HPDE6-E6E7 (cell line): ENCODE data around the gene SDR39U1.
"Not testable (repeated sequence)": the region's sequence is repeated elsewhere in the genome, so short reads cannot be mapped to it uniquely, and the experiment has no call there.

Experiments
- DNase-seq: peaks from one replicate; pipeline ENCODE4 v3.0.0; 2011; ENCODE audit warnings: missing footprints; ENCODE audit errors: extremely low spot score

SDR39U1 gene

GRCh38 chr14:24442240-24443052 lies at the start of gene SDR39U1:
Gene SDR39U1 (minus strand): TSS chr14:24442776. CDS start chr14:24442769, 7 bp downstream.
- peak; percentile 91 for DNase-seq

- DNase-seq: not testable (repeated sequence)
Measured at GRCh38 chr14:24491586-24492408, 49.2 kb upstream of the SDR39U1 start.

- no peak for DNase-seq
Measured at GRCh38 chr14:24483604-24484252, 41.2 kb upstream of the SDR39U1 start.

DNA sequence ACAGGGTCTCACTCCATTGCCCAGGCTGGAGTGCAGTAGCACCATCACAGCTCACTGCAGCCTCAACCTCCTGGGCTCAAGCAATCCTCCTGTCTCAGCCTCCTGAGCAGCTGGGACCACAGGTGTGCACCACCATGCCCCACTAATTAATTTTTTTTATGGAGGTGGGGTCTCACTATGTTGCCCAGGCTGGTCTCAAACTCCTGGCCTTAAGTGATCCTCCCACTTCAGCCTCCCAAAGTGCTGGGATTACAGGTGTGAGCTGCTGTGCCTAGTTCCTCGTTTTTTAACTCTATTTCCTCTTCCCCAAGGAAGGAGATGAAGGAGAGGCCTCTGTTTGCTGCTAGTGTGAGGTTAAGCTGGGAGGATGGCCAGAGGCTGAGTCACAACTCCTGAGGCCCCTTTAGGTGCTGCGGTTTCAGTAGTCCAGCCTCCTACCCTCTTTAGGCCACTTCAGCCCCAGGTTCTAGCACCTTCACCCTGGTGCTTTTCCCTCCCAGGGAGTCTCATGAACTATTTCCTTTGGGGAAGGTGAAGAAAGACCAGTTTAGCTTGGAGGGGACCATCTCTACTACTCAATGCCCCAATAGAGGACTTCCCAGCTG lies 40.2 kb upstream of the SDR39U1 start:
- not testable (repeated sequence) for DNase-seq

DNA sequence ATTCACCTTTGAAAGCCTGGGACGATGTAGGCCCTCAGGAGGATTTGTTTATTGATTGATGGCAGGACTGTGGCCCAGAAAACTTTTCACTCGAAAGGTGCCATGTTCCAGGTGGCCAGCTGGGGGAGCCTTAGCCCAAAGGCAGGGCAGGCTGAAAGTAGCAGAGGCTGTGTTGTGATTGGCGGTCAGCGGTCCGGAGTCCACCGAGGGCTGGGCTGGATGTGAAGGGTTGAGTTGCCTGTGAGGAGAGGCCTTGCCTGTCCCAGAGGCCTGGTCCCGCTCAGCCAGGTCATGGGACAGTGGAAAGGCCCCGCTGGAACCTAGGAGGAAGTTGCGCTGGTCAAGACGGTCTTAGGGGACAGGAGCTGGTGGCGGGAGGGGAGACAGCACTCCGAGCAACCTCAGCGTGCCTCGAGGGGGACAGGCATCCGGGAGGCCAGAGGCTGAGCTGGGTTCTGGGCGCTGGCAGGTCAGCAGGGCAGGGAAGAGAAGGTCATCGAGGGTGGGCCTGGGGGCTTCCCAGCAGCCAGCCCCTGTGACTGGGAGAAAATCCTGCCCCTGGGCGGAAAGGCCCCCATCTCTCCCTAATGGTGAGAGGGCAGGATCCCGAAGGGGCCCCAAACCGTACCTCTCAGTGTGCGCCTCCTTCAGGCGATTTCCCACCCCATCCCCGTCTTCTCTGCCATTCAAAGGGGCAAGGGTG lies 39.2 kb upstream of the SDR39U1 start:
- peak; percentile 76 for DNase-seq

GRCh38 chr14:24479999-24480398 lies 37.4 kb upstream of the SDR39U1 start:
- DNase-seq: not testable (repeated sequence)

DNA sequence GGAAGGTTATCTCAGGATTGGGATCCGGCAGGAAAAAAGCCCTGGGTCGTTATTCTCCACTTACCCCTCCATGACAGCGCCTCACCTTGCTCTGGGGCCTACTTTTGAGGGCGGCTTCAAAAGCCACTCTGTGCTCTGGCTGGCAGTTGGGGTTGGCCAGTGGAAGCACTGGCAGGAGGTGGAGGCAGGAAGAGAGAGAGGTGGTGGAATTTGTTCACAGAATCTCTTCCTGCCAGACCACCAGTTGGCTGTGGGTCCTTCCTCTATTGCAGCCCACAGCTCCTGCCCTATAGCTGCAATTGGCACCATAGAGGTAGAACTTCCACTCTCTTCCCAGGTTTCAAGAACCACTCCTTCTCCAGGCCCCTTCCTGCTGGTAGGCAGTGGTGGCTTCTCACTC lies 32.7 kb upstream of the SDR39U1 start:
- no peak for DNase-seq

- DNase-seq: no peak
Measured at GRCh38 chr14:24473211-24473610, 30.6 kb upstream of the SDR39U1 start.

DNA sequence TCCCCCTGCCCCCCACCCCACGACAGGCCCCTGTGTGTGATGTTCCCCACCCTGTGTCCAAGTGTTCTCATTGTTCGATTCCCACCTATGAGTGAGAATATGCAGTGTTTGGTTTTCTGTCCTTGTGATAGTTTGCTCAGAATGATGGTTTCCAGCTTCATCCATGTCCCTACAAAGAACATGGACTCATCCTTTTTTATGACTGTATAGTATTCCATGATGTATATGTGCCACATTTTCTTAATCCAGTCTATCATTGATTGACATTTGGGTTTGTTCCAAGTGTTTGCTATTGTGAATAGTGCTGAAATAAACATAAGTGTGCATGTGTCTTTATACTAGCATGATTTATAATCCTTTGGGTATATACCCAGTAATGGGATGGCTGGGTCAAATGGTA lies 27.9 kb upstream of the SDR39U1 start:
- not testable (repeated sequence) for DNase-seq

GRCh38 chr14:24465805-24466204 lies 23.2 kb upstream of the SDR39U1 start:
- DNase-seq: no peak

DNA sequence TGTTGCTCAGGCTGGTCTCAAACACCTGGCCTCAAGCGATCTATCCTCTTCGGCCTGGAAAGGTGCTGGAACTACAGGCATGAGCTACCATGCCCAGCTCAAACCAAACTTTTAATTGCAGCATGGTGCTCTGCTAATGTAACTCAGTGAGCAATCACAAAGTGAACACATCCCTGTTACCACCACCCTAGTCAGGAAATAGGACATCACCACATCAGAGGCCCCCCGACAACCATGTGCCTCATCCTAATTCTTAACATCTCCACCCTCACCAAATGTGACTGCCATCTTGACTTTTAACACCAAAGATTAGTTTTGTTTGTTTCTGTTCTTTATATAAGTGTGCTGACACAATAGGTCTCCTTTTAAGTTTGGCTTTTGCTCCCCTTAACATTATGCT lies 22.8 kb upstream of the SDR39U1 start:
- no peak for DNase-seq

- DNase-seq: no peak
Measured at GRCh38 chr14:24463884-24464785, 21.6 kb upstream of the SDR39U1 start.

DNA sequence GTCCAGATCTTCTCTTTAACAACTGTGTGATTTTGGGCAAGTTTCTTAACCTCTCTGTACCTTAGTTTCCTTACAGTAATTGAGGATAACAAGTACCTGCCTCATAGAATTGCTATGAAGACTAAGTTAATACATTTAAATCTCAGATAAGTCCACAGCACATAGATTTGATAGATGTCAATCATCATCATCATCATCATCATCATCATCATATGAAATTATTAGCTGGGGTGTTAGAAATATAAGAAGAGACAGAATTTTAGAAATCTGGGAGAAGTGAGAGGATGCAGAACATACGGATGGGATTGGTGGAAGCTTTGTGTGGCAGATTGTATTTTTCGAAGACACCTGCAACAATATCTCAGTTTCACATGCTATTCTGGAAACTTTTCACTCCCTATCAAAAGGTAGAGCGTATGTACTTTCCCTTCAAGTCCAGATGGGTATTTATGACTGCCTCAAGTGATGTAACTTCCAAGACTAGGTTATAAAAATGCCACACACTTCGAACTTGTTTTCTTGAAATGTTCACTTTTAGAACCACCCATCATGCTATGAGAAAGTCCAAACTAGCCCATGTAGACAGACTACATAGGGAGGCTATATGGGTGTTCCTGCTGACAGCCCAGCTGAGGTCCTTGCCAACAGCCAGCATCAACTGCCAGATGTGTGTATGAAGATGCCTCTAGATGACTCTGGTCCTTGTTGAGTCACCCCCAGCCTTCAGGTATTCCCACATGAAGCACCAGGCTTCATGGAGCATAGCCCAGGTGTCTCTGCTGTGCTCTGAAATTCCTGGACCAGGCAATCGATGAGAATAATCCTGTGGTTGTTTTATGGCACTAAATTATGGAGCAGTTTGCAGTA lies 20.7 kb upstream of the SDR39U1 start:
- DNase-seq: no peak

DNA sequence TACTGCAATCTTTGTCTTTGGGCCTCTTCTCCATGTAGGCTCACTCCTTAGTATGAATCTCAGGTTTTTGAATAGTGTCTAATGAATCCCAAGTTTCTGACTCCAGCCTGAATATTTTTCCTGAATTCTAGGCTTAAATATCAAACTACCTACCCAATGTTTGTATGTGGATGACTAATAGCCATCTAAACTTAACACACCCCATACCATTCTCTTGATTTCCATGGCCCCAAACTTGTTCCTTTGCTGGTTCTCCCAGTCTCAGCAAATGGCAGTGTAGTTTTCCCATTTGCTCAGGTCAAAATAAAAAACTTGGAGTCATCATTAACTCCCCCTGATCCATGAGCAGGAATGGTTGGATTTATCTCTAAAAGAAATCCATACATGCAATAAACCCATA lies 18.8 kb upstream of the SDR39U1 start:
- no peak for DNase-seq

- no peak for DNase-seq
Measured at GRCh38 chr14:24459331-24459730, 16.8 kb upstream of the SDR39U1 start.

GRCh38 chr14:24458736-24459135 lies 16.2 kb upstream of the SDR39U1 start:
- no peak for DNase-seq

DNA sequence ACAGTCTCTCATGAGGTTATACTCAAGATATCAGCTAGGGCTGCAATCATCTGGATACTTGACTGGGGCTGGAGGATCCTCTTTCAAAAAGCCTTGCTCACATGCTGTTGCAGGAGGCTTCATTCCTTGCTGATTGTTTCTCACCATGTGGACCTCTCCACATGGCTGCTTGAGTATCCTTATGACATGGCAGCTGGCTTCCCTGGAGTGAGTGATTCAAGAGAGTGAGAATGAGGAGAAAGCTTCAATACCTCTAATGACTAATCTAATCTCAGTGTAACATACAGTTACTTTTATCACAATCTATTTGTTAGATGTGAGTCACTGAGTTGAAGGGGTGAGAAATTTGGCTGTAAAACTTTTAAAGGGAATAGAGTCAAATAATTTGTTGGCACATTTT lies 14.4 kb upstream of the SDR39U1 start:
- DNase-seq: no peak

- DNase-seq: not testable (repeated sequence)
Measured at GRCh38 chr14:24450828-24451227, 8.3 kb upstream of the SDR39U1 start.

GRCh38 chr14:24443053-24443665 lies 583 bp upstream of the SDR39U1 start:
- no peak for DNase-seq
